HepG2 (cell line): Measurements from ENCODE around the gene OGFR. TPM values are rescaled to one million over a fixed set of nuclear protein-coding genes. Genes with fewer than 3 reads are reported as not detected.

Source experiments
- ATAD3A ChIP-seq: sonication (generic); formaldehyde crosslinking; IDR thresholded peaks from 2 replicates; pipeline ENCODE4 v1.4.0; 2020; ENCODE audit warnings: missing genetic modification reagents
- MLXIP ChIP-seq: sonication (generic); formaldehyde crosslinking; IDR thresholded peaks from 2 replicates; pipeline ENCODE4 v1.9.0; 2021; ENCODE audit warnings: missing genetic modification reagents, borderline replicate concordance
- NAIF1 ChIP-seq: sonication (generic); formaldehyde crosslinking; IDR thresholded peaks from 2 replicates; pipeline ENCODE4 v1.5.0; 2020; ENCODE audit warnings: mild to moderate bottlenecking, missing genetic modification reagents, borderline replicate concordance
- NKX3-1 ChIP-seq: sonication (generic); formaldehyde crosslinking; IDR thresholded peaks from 2 replicates; pipeline ENCODE4 v1.5.0; 2020; ENCODE audit warnings: missing genetic modification reagents
- THAP11 ChIP-seq: IDR thresholded peaks from 2 replicates; pipeline ENCODE4 v1.6.1; 2016; ENCODE audit warnings: missing biosample characterization, missing genetic modification reagents
- ZBTB37 ChIP-seq: sonication (generic); formaldehyde crosslinking; IDR thresholded peaks from 2 replicates; pipeline ENCODE4 v1.4.0; 2020; ENCODE audit warnings: mild to moderate bottlenecking, missing genetic modification reagents
- ZNF30 ChIP-seq: sonication (generic); formaldehyde crosslinking; IDR thresholded peaks from 2 replicates; pipeline ENCODE4 v1.5.0; 2020; ENCODE audit warnings: mild to moderate bottlenecking, missing genetic modification reagents
- polyA plus RNA-seq, 8 experiments: library from polyadenylated mRNA; depleted of rRNA in 3 of 8; stranded (reverse) in 7 of 8; unstranded in 1 of 8; fragments of >200 nt; fragmentation: Illumina TruSeq in 4 of 8; extraction: Trizol in 4 of 8; gene quantifications; 2 replicates each; pipeline versions ENCODE4 v1.2.1 to v1.2.3, GENCODE V29; 2011 to 2016; ENCODE audit warnings: low read depth in 4 of 8, missing spikeins in 1 of 8, mixed read lengths in 1 of 8; ENCODE audit not compliant: insufficient read depth in 1 of 8
- total RNA-seq, 5 experiments: library from RNA; depleted of rRNA; stranded (reverse); fragments of >200 nt; fragmentation: Illumina TruSeq; extraction: Trizol; gene quantifications; 2 replicates each; pipeline ENCODE4 v1.2.3, GENCODE V29; 2016; ENCODE audit warnings: low read depth in 1 of 5
- TF ChIP-seq, protein P1 (sequence below): sonication (generic); formaldehyde crosslinking; IDR thresholded peaks from 2 replicates; pipeline ENCODE4 v1.9.0; 2021; ENCODE audit warnings: mild to moderate bottlenecking, missing genetic modification reagents
- TF ChIP-seq, protein P2 (sequence below): sonication (generic); formaldehyde crosslinking; IDR thresholded peaks from 2 replicates; pipeline ENCODE4 v1.5.1; 2020; ENCODE audit warnings: mild to moderate bottlenecking, missing genetic modification reagents, moderate library complexity
- TF ChIP-seq, protein P3 (sequence below): sonication (generic); formaldehyde crosslinking; IDR thresholded peaks from 2 replicates; pipeline ENCODE4 v1.4.0; 2020; ENCODE audit warnings: missing genetic modification reagents

Gene OGFR
- total and polyA plus RNA-seq, 2 of the 13 experiments (the other 11 are each of a cell fraction or from before 2014, with no cell fraction given) = 47.7 to 81.8 TPM

GRCh38 chr20:62860391-62860923, 55.8 kb downstream of the OGFR start (continued):
- TF ChIP-seq, protein P1, sequence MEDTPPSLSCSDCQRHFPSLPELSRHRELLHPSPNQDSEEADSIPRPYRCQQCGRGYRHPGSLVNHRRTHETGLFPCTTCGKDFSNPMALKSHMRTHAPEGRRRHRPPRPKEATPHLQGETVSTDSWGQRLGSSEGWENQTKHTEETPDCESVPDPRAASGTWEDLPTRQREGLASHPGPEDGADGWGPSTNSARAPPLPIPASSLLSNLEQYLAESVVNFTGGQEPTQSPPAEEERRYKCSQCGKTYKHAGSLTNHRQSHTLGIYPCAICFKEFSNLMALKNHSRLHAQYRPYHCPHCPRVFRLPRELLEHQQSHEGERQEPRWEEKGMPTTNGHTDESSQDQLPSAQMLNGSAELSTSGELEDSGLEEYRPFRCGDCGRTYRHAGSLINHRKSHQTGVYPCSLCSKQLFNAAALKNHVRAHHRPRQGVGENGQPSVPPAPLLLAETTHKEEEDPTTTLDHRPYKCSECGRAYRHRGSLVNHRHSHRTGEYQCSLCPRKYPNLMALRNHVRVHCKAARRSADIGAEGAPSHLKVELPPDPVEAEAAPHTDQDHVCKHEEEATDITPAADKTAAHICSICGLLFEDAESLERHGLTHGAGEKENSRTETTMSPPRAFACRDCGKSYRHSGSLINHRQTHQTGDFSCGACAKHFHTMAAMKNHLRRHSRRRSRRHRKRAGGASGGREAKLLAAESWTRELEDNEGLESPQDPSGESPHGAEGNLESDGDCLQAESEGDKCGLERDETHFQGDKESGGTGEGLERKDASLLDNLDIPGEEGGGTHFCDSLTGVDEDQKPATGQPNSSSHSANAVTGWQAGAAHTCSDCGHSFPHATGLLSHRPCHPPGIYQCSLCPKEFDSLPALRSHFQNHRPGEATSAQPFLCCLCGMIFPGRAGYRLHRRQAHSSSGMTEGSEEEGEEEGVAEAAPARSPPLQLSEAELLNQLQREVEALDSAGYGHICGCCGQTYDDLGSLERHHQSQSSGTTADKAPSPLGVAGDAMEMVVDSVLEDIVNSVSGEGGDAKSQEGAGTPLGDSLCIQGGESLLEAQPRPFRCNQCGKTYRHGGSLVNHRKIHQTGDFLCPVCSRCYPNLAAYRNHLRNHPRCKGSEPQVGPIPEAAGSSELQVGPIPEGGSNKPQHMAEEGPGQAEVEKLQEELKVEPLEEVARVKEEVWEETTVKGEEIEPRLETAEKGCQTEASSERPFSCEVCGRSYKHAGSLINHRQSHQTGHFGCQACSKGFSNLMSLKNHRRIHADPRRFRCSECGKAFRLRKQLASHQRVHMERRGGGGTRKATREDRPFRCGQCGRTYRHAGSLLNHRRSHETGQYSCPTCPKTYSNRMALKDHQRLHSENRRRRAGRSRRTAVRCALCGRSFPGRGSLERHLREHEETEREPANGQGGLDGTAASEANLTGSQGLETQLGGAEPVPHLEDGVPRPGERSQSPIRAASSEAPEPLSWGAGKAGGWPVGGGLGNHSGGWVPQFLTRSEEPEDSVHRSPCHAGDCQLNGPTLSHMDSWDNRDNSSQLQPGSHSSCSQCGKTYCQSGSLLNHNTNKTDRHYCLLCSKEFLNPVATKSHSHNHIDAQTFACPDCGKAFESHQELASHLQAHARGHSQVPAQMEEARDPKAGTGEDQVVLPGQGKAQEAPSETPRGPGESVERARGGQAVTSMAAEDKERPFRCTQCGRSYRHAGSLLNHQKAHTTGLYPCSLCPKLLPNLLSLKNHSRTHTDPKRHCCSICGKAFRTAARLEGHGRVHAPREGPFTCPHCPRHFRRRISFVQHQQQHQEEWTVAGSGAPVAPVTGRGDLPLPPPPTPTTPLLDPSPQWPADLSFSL (CRISPR knock-in tag) = no peak
- no peak for TF ChIP-seq MLXIP (CRISPR knock-in tag)
- TF ChIP-seq ZBTB37 (CRISPR knock-in tag) = no peak
- no peak for TF ChIP-seq ATAD3A
- TF ChIP-seq, protein P2, sequence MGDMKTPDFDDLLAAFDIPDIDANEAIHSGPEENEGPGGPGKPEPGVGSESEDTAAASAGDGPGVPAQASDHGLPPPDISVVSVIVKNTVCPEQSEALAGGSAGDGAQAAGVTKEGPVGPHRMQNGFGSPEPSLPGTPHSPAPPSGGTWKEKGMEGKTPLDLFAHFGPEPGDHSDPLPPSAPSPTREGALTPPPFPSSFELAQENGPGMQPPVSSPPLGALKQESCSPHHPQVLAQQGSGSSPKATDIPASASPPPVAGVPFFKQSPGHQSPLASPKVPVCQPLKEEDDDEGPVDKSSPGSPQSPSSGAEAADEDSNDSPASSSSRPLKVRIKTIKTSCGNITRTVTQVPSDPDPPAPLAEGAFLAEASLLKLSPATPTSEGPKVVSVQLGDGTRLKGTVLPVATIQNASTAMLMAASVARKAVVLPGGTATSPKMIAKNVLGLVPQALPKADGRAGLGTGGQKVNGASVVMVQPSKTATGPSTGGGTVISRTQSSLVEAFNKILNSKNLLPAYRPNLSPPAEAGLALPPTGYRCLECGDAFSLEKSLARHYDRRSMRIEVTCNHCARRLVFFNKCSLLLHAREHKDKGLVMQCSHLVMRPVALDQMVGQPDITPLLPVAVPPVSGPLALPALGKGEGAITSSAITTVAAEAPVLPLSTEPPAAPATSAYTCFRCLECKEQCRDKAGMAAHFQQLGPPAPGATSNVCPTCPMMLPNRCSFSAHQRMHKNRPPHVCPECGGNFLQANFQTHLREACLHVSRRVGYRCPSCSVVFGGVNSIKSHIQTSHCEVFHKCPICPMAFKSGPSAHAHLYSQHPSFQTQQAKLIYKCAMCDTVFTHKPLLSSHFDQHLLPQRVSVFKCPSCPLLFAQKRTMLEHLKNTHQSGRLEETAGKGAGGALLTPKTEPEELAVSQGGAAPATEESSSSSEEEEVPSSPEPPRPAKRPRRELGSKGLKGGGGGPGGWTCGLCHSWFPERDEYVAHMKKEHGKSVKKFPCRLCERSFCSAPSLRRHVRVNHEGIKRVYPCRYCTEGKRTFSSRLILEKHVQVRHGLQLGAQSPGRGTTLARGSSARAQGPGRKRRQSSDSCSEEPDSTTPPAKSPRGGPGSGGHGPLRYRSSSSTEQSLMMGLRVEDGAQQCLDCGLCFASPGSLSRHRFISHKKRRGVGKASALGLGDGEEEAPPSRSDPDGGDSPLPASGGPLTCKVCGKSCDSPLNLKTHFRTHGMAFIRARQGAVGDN = peak; percentile 83
- TF ChIP-seq, protein P3, sequence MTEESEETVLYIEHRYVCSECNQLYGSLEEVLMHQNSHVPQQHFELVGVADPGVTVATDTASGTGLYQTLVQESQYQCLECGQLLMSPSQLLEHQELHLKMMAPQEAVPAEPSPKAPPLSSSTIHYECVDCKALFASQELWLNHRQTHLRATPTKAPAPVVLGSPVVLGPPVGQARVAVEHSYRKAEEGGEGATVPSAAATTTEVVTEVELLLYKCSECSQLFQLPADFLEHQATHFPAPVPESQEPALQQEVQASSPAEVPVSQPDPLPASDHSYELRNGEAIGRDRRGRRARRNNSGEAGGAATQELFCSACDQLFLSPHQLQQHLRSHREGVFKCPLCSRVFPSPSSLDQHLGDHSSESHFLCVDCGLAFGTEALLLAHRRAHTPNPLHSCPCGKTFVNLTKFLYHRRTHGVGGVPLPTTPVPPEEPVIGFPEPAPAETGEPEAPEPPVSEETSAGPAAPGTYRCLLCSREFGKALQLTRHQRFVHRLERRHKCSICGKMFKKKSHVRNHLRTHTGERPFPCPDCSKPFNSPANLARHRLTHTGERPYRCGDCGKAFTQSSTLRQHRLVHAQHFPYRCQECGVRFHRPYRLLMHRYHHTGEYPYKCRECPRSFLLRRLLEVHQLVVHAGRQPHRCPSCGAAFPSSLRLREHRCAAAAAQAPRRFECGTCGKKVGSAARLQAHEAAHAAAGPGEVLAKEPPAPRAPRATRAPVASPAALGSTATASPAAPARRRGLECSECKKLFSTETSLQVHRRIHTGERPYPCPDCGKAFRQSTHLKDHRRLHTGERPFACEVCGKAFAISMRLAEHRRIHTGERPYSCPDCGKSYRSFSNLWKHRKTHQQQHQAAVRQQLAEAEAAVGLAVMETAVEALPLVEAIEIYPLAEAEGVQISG (CRISPR knock-in tag) = 0 out of 2 replicates have a peak, but pooled peaks have one; percentile 29
- TF ChIP-seq NKX3-1 (CRISPR knock-in tag) = no peak
- peak; percentile 10; the same call in 1 of the 2 replicates for TF ChIP-seq THAP11
- TF ChIP-seq NAIF1 = no peak
- no peak for TF ChIP-seq ZNF30 (CRISPR knock-in tag)
